ENCODE data around the gene TTC7B. TPM values are rescaled to one million over a fixed set of nuclear protein-coding genes. Genes with fewer than 3 reads are reported as not detected.

Gene TTC7B
- total and polyA plus RNA-seq, 2 experiments from 2014 or later, result 7.9 to 28.6 TPM

- TF ChIP-seq, protein P1, sequence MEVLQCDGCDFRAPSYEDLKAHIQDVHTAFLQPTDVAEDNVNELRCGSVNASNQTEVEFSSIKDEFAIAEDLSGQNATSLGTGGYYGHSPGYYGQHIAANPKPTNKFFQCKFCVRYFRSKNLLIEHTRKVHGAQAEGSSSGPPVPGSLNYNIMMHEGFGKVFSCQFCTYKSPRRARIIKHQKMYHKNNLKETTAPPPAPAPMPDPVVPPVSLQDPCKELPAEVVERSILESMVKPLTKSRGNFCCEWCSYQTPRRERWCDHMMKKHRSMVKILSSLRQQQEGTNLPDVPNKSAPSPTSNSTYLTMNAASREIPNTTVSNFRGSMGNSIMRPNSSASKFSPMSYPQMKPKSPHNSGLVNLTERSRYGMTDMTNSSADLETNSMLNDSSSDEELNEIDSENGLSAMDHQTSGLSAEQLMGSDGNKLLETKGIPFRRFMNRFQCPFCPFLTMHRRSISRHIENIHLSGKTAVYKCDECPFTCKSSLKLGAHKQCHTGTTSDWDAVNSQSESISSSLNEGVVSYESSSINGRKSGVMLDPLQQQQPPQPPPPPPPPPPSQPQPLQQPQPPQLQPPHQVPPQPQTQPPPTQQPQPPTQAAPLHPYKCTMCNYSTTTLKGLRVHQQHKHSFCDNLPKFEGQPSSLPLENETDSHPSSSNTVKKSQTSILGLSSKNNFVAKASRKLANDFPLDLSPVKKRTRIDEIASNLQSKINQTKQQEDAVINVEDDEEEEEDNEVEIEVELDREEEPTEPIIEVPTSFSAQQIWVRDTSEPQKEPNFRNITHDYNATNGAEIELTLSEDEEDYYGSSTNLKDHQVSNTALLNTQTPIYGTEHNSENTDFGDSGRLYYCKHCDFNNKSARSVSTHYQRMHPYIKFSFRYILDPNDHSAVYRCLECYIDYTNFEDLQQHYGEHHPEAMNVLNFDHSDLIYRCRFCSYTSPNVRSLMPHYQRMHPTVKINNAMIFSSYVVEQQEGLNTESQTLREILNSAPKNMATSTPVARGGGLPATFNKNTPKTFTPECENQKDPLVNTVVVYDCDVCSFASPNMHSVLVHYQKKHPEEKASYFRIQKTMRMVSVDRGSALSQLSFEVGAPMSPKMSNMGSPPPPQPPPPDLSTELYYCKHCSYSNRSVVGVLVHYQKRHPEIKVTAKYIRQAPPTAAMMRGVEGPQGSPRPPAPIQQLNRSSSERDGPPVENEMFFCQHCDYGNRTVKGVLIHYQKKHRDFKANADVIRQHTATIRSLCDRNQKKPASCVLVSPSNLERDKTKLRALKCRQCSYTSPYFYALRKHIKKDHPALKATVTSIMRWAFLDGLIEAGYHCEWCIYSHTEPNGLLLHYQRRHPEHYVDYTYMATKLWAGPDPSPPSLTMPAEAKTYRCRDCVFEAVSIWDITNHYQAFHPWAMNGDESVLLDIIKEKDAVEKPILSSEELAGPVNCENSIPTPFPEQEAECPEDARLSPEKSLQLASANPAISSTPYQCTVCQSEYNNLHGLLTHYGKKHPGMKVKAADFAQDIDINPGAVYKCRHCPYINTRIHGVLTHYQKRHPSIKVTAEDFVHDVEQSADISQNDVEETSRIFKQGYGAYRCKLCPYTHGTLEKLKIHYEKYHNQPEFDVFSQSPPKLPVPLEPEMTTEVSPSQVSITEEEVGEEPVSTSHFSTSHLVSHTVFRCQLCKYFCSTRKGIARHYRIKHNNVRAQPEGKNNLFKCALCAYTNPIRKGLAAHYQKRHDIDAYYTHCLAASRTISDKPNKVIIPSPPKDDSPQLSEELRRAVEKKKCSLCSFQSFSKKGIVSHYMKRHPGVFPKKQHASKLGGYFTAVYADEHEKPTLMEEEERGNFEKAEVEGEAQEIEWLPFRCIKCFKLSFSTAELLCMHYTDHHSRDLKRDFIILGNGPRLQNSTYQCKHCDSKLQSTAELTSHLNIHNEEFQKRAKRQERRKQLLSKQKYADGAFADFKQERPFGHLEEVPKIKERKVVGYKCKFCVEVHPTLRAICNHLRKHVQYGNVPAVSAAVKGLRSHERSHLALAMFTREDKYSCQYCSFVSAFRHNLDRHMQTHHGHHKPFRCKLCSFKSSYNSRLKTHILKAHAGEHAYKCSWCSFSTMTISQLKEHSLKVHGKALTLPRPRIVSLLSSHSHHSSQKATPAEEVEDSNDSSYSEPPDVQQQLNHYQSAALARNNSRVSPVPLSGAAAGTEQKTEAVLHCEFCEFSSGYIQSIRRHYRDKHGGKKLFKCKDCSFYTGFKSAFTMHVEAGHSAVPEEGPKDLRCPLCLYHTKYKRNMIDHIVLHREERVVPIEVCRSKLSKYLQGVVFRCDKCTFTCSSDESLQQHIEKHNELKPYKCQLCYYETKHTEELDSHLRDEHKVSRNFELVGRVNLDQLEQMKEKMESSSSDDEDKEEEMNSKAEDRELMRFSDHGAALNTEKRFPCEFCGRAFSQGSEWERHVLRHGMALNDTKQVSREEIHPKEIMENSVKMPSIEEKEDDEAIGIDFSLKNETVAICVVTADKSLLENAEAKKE (CRISPR knock-in tag; IDR thresholded peaks at IDR 0.05), result no peak
- TF ChIP-seq POLR2AphosphoS5 (IDR thresholded peaks at IDR 0.05; ENCODE audit: low read depth), result no peak
- no peak for TF ChIP-seq EZH2phosphoT487 (IDR thresholded peaks at IDR 0.05; ENCODE audit: unreplicated experiment)
- no peak for TF ChIP-seq ZNF331 (CRISPR knock-in tag; IDR thresholded peaks at IDR 0.05; ENCODE audit: low read depth)
- TF ChIP-seq STAT1 (IDR thresholded peaks at IDR 0.05; ENCODE audit: unreplicated experiment), result no peak
- no peak for TF ChIP-seq CREB1 (CRISPR knock-in tag; IDR thresholded peaks at IDR 0.05; ENCODE audit: low read depth)
Observed at GRCh38 chr14:90695997-90696660, 120.1 kb downstream of the TTC7B start (continued).

- Histone ChIP-seq H3K9me2 (ENCODE audit: insufficient read depth) (no peaks in the 10 kb centered on the region), H3F3A (replicated peaks; ENCODE audit: low read depth) (peaks cover 5% of the 10 kb centered on the region; the same call in 1 of the 2 replicates), H3K4me1 (ENCODE audit: insufficient read depth) (no peaks in the 10 kb centered on the region), H2AFZ (no peak overlapping the region), H3K4me3 (no peak overlapping the region), H3K27ac (ENCODE audit: low read depth) (no peak overlapping the region), H3K79me2 (replicated peaks; ENCODE audit: insufficient read depth) (no peaks in the 10 kb centered on the region), H3K4me2 (no peak overlapping the region), H4K20me1 (replicated peaks; ENCODE audit: insufficient read depth) (peaks cover 6% of the 10 kb centered on the region; the same call in 1 of the 2 replicates), H3K27me3 (ENCODE audit: insufficient read depth) (no peaks in the 10 kb centered on the region), H3K36me3 (ENCODE audit: insufficient read depth) (no peaks in the 10 kb centered on the region)
- no peak overlapping the region for H3K27ac Mint-ChIP-seq
- no peak for ATAC-seq
- no peak overlapping the region for H3K4me3 Mint-ChIP-seq
- no peaks in the 10 kb centered on the region for H3K9me3 Mint-ChIP-seq
- H3K27me3 Mint-ChIP-seq (ENCODE audit: insufficient read depth, low read depth, poor library complexity), result peaks cover 8% of the 10 kb centered on the region
- H3K4me1 Mint-ChIP-seq, result peaks cover 20% of the 10 kb centered on the region
- DNase-seq (ENCODE audit: low spot score), result no peak
- no peaks in the 10 kb centered on the region for H3K36me3 Mint-ChIP-seq (ENCODE audit: low read depth)
- TF ChIP-seq, protein P1 (CRISPR knock-in tag; IDR thresholded peaks at IDR 0.05), result no peak
- TF ChIP-seq ZNF114 (CRISPR knock-in tag; IDR thresholded peaks at IDR 0.05) (no peak), NANOG (IDR thresholded peaks at IDR 0.05; ENCODE audit: borderline replicate concordance) (no peak), EZH2 (IDR thresholded peaks at IDR 0.05; ENCODE audit: low read depth, unreplicated experiment) (no peak)
Observed at GRCh38 chr14:90693413-90693812, 122.8 kb downstream of the TTC7B start.

All from GM23338 (cell line).